ENCODE data around the gene GALNT7.

Gene GALNT7

GRCh38 chr4:173280998-173281397 lies 112.4 kb downstream of the GALNT7 start:
- Histone ChIP-seq H2AFZ (ENCODE audit: low read depth) (no peak overlapping the region), H3K79me2 (ENCODE audit: insufficient read depth, low read depth) (no peaks in the 10 kb centered on the region), H3K9ac (no peak overlapping the region), H3K4me1 (ENCODE audit: low read depth, poor library complexity, severe bottlenecking) (peaks cover 11% of the 10 kb centered on the region), H3K4me3 (IDR thresholded peaks at IDR 0.05; ENCODE audit: insufficient read depth, low read depth, low read length) (no peak overlapping the region), H3K27ac (no peak overlapping the region), H4K20me1 (ENCODE audit: insufficient read depth) (no peaks in the 10 kb centered on the region), H3K4me2 (no peak overlapping the region), H3K36me3 (ENCODE audit: insufficient read depth) (no peaks in the 10 kb centered on the region), H3K27me3 (ENCODE audit: insufficient read depth, low read depth) (no peaks in the 10 kb centered on the region)
- TF ChIP-seq CTCF (conservative IDR thresholded peaks at IDR 0.05; ENCODE audit: low read depth, low read length), result no peak

GRCh38 chr4:173281406-173282255 lies 113.0 kb downstream of the GALNT7 start:
- H3K36me3 ChIP-seq (ENCODE audit: insufficient read depth), result no peaks in the 10 kb centered on the region
- no peak overlapping the region for H3K27ac ChIP-seq
- no peak overlapping the region for H3K4me3 ChIP-seq (IDR thresholded peaks at IDR 0.05; ENCODE audit: insufficient read depth, low read depth, low read length)

GRCh38 chr4:173282256-173282562 lies 113.6 kb downstream of the GALNT7 start:
- no peaks in the 10 kb centered on the region; the same call in 1 of the 2 replicates for H3K79me2 ChIP-seq (ENCODE audit: insufficient read depth, low read depth)
- H3K4me3 ChIP-seq (IDR thresholded peaks at IDR 0.05; ENCODE audit: insufficient read depth, low read depth, low read length), result no peak overlapping the region
- no peak for TF ChIP-seq CTCF (conservative IDR thresholded peaks at IDR 0.05; ENCODE audit: low read depth, low read length)
- no peak overlapping the region for H3K27ac ChIP-seq
- no peaks in the 10 kb centered on the region for H3K27me3 ChIP-seq (ENCODE audit: insufficient read depth, low read depth)
- no peak overlapping the region for H2AFZ ChIP-seq (ENCODE audit: low read depth)
- no peaks in the 10 kb centered on the region for H4K20me1 ChIP-seq (ENCODE audit: insufficient read depth)
- H3K36me3 ChIP-seq (ENCODE audit: insufficient read depth), result no peaks in the 10 kb centered on the region
- no peaks in the 10 kb centered on the region for H3K4me1 ChIP-seq (ENCODE audit: low read depth, poor library complexity, severe bottlenecking)
- no peak overlapping the region for H3K4me2 ChIP-seq
- H3K9ac ChIP-seq, result no peak overlapping the region

More at GRCh38 chr4:173281406-173282255, 113.0 kb downstream of the GALNT7 start:
- H3K9ac ChIP-seq, result no peak overlapping the region
- TF ChIP-seq CTCF (conservative IDR thresholded peaks at IDR 0.05; ENCODE audit: low read depth, low read length), result no peak
- no peak overlapping the region for H3K4me2 ChIP-seq
- H2AFZ ChIP-seq (ENCODE audit: low read depth), result no peak overlapping the region
- H3K4me1 ChIP-seq (ENCODE audit: low read depth, poor library complexity, severe bottlenecking), result peaks cover 4% of the 10 kb centered on the region
- H4K20me1 ChIP-seq (ENCODE audit: insufficient read depth), result no peaks in the 10 kb centered on the region
- H3K79me2 ChIP-seq (ENCODE audit: insufficient read depth, low read depth), result no peaks in the 10 kb centered on the region
- no peaks in the 10 kb centered on the region for H3K27me3 ChIP-seq (ENCODE audit: insufficient read depth, low read depth)

GRCh38 chr4:173282626-173283025 lies 114.0 kb downstream of the GALNT7 start:
- H3K9ac ChIP-seq, result no peak overlapping the region
- H3K4me2 ChIP-seq, result no peak overlapping the region
- no peak overlapping the region for H3K27ac ChIP-seq
- no peaks in the 10 kb centered on the region for H3K36me3 ChIP-seq (ENCODE audit: insufficient read depth)
- no peak for TF ChIP-seq CTCF (conservative IDR thresholded peaks at IDR 0.05; ENCODE audit: low read depth, low read length)
- H3K4me1 ChIP-seq (ENCODE audit: low read depth, poor library complexity, severe bottlenecking), result no peaks in the 10 kb centered on the region
- no peaks in the 10 kb centered on the region for H3K27me3 ChIP-seq (ENCODE audit: insufficient read depth, low read depth)
- no peak overlapping the region for H2AFZ ChIP-seq (ENCODE audit: low read depth)
- no peaks in the 10 kb centered on the region; the same call in 1 of the 2 replicates for H3K79me2 ChIP-seq (ENCODE audit: insufficient read depth, low read depth)
- H4K20me1 ChIP-seq (ENCODE audit: insufficient read depth), result no peaks in the 10 kb centered on the region
- no peak overlapping the region for H3K4me3 ChIP-seq (IDR thresholded peaks at IDR 0.05; ENCODE audit: insufficient read depth, low read depth, low read length)

Measured in KMS-11 (cell line).